CD14-positive monocyte (primary cell): ENCODE results near the gene TBC1D2. TPM values are rescaled to one million over a fixed set of nuclear protein-coding genes. Genes with fewer than 3 reads are reported as not detected.

Experiments used
- DNase-seq, 3 donors: peaks; one replicate each; pipeline ENCODE4 v3.0.0-alpha.2; 2011 to 2022
- H2AFZ ChIP-seq: 2 replicates; pipeline ENCODE4 v1.6.0; 2012; ENCODE audit warnings: mild to moderate bottlenecking, low read depth, low read length, inconsistent platforms; ENCODE audit not compliant: insufficient read depth, poor library complexity, severe bottlenecking
- H3K27ac ChIP-seq, 2 donors: 1 replicate in 1 of 2; 2 replicates in 1 of 2; pipeline ENCODE4 v1.5.1; 2012 to 2013; ENCODE audit warnings: low read length in 2 of 2, control low read depth in 1 of 2, inconsistent platforms in 1 of 2, low read depth in 1 of 2, mild to moderate bottlenecking in 1 of 2
- H3K27me3 ChIP-seq, 2 donors: one replicate each; pipeline versions ENCODE4 v1.6.0 to v1.6.1; 2011 to 2013; ENCODE audit warnings: low read length in 2 of 2; ENCODE audit not compliant: control insufficient read depth in 2 of 2, insufficient read depth in 2 of 2
- H3K36me3 ChIP-seq, 2 donors: replicated peaks in 1 of 2; 1 replicate in 1 of 2; 2 replicates in 1 of 2; pipeline versions ENCODE4 v1.5.1 to v1.6.1; 2012 to 2013; ENCODE audit warnings: low read length in 2 of 2, control low read depth in 1 of 2, inconsistent platforms in 1 of 2, mild to moderate bottlenecking in 1 of 2; ENCODE audit not compliant: insufficient read depth in 2 of 2, control insufficient read depth in 1 of 2
- H3K4me1 ChIP-seq, 2 donors: 1 replicate in 1 of 2; 2 replicates in 1 of 2; pipeline versions ENCODE4 v1.5.1 to v1.6.1; 2012 to 2013; ENCODE audit warnings: low read length in 2 of 2, control low read depth in 1 of 2, inconsistent platforms in 1 of 2, mild to moderate bottlenecking in 1 of 2, moderate library complexity in 1 of 2; ENCODE audit not compliant: insufficient read depth in 2 of 2, control insufficient read depth in 1 of 2
- H3K4me2 ChIP-seq: replicated peaks from 2 replicates; pipeline ENCODE3; 2012; ENCODE audit warnings: low read length, moderate library complexity, mild to moderate bottlenecking; ENCODE audit not compliant: poor library complexity, severe bottlenecking; ENCODE audit errors: extremely low read depth
- H3K4me3 ChIP-seq, 3 experiments: fragments of 200-600 bp in 1 of 3; sonication (generic) in 1 of 3; replicated peaks in 1 of 3; 1 replicate in 2 of 3; 2 replicates in 1 of 3; pipeline ENCODE4 v1.5.1; 2011 to 2013; ENCODE audit warnings: low read length in 3 of 3, mild to moderate bottlenecking in 3 of 3, control low read depth in 2 of 3, low read depth in 2 of 3, inconsistent platforms in 1 of 3, moderate library complexity in 1 of 3
- H3K79me2 ChIP-seq: 2 replicates; pipeline ENCODE4 v1.6.0; 2012; ENCODE audit warnings: mild to moderate bottlenecking, control low read depth, inconsistent platforms, low read length, moderate library complexity; ENCODE audit not compliant: insufficient read depth
- H3K9ac ChIP-seq: 2 replicates; pipeline ENCODE4 v1.6.0; 2017; ENCODE audit warnings: low read length, mild to moderate bottlenecking; ENCODE audit not compliant: insufficient read depth, poor library complexity, severe bottlenecking
- H3K9me3 ChIP-seq, 2 donors: replicated peaks in 1 of 2; 1 replicate in 1 of 2; 2 replicates in 1 of 2; pipeline versions ENCODE4 v1.5.1 to v1.6.1; 2012 to 2013; ENCODE audit warnings: low read length in 2 of 2, control low read depth in 1 of 2; ENCODE audit not compliant: control insufficient read depth in 1 of 2, insufficient read depth in 1 of 2
- H4K20me1 ChIP-seq: 2 replicates; pipeline ENCODE4 v1.6.0; 2012; ENCODE audit warnings: mild to moderate bottlenecking, low read length, control low read depth, moderate library complexity; ENCODE audit not compliant: insufficient read depth
- H3K27ac Mint-ChIP-seq, 7 donors: one replicate each; pipeline ENCODE4 v1.8.0; 2020; ENCODE audit warnings: mild to moderate bottlenecking in 7 of 7, mixed read lengths in 7 of 7, moderate library complexity in 6 of 7, inconsistent platforms in 2 of 7
- H3K27me3 Mint-ChIP-seq, 3 donors: one replicate each; pipeline ENCODE4 v1.8.0; 2021 to 2022; ENCODE audit warnings: low read depth in 3 of 3, mild to moderate bottlenecking in 3 of 3, mixed read lengths in 3 of 3, moderate library complexity in 3 of 3, inconsistent platforms in 1 of 3
- H3K36me3 Mint-ChIP-seq, 2 donors: one replicate each; pipeline ENCODE4 v1.8.0; 2020; ENCODE audit warnings: mixed read lengths in 2 of 2, inconsistent platforms in 1 of 2, mild to moderate bottlenecking in 1 of 2
- H3K4me1 Mint-ChIP-seq: one replicate; pipeline ENCODE4 v1.8.0; 2020; ENCODE audit warnings: mild to moderate bottlenecking, mixed read lengths
- H3K4me3 Mint-ChIP-seq, 2 donors: one replicate each; pipeline ENCODE4 v1.8.0; 2020; ENCODE audit warnings: mild to moderate bottlenecking in 2 of 2, mixed read lengths in 2 of 2, moderate library complexity in 1 of 2
- H3K9me3 Mint-ChIP-seq, 7 donors: one replicate each; pipeline ENCODE4 v1.8.0; 2020 to 2022; ENCODE audit warnings: mixed read lengths in 7 of 7, mild to moderate bottlenecking in 6 of 7, moderate library complexity in 6 of 7, inconsistent platforms in 2 of 7
- CTCF ChIP-seq: fragments of 200-600 bp; IDR thresholded peaks from one replicate; pipeline ENCODE4 v1.8.0; 2022; ENCODE audit warnings: antibody characterized with exemption, mild to moderate bottlenecking
- WGBS: methylation state at CpG from one replicate; pipeline ENCODE4 v1.1.5; 2013; ENCODE audit warnings: missing lambda C conversion rate; ENCODE audit not compliant: insufficient coverage; 5-methylcytosine and 5-hydroxymethylcytosine counted together
- intact Hi-C, 2 donors: fragments of 100-400 bp; cut with micrococcal nuclease; formaldehyde crosslinking; loops; one replicate each; pipeline versions ENCODE4 v1.15.0 to v1.15.1; 2023
- polyA plus RNA-seq, 3 donors: library from polyadenylated mRNA; depleted of rRNA in 1 of 3; unstranded in 2 of 3; stranded (reverse) in 1 of 3; fragments of 300-500 nt in 2 of 3; fragments of >200 nt in 1 of 3; fragmentation: Illumina TruSeq in 2 of 3; gene quantifications; 1 replicate in 2 of 3; 2 replicates in 1 of 3; pipeline ENCODE4 v1.2.3, GENCODE V29; 2012 to 2021

The TBC1D2 gene
- polyA plus RNA-seq, 3 donors, result 23.2 to 55.7 (median 34.4) TPM

GRCh38 chr9:98150721-98151120 lies 104.7 kb downstream of the TBC1D2 start:
- peak overlapping the region in 1 of 2 donors; percentile 43 for H3K27ac ChIP-seq
- no peaks in the 10 kb centered on the region for H4K20me1 ChIP-seq
- peaks cover 22 to 23% of the 10 kb centered on the region in 2 donors for H3K4me1 ChIP-seq
- DNase-seq, result peak in 2 of 3 donors; percentile 20 to 21
- intact Hi-C loops, result no loop called here
- no peak overlapping the region for H2AFZ ChIP-seq
- H3K4me1 Mint-ChIP-seq, result peaks cover 29% of the 10 kb centered on the region
- 67% methylated on average over 2 of the region's 3 CpGs for WGBS
- TF ChIP-seq CTCF, result no peak
- no peak overlapping the region for H3K4me2 ChIP-seq
- peaks cover 0 to 2% (median 0%) of the 10 kb centered on the region in 7 donors for H3K9me3 Mint-ChIP-seq
- H3K4me3 Mint-ChIP-seq, result no peak overlapping the region
- H3K79me2 ChIP-seq, result no peaks in the 10 kb centered on the region
- no peak overlapping the region for H3K9ac ChIP-seq
- H3K9me3 ChIP-seq, result no peaks in the 10 kb centered on the region
- H3K27me3 ChIP-seq, result no peaks in the 10 kb centered on the region
- peaks cover 0 to 13% of the 10 kb centered on the region in 2 donors for H3K36me3 ChIP-seq
- H3K36me3 Mint-ChIP-seq, result peaks cover 27 to 50% of the 10 kb centered on the region in 2 donors
- H3K27me3 Mint-ChIP-seq, result peaks cover 0 to 1% (median 0%) of the 10 kb centered on the region in 3 donors
- no peak overlapping the region for H3K4me3 ChIP-seq
- peak overlapping the region in 4 of 7 donors; percentile 29 to 52 (median 43) for H3K27ac Mint-ChIP-seq

GRCh38 chr9:98150164-98150563 lies 105.3 kb downstream of the TBC1D2 start:
- peak overlapping the region in 3 of 7 donors; percentile 7 to 74 (median 17) for H3K27ac Mint-ChIP-seq
- WGBS, result 92% methylated on average over 6 of the region's 7 CpGs

More at GRCh38 chr9:98150164-98150563, 105.3 kb downstream of the TBC1D2 start:
- Histone ChIP-seq H3K9me3 (no peaks in the 10 kb centered on the region), H3K4me2 (no peak overlapping the region), H3K4me1 (peaks cover 27 to 29% of the 10 kb centered on the region in 2 donors), H3K9ac (no peak overlapping the region), H4K20me1 (no peaks in the 10 kb centered on the region), H3K36me3 (peaks cover 0 to 10% of the 10 kb centered on the region in 2 donors), H3K79me2 (no peaks in the 10 kb centered on the region), H3K27me3 (no peaks in the 10 kb centered on the region), H2AFZ (no peak overlapping the region), H3K4me3 (no peak overlapping the region), H3K27ac (no peak overlapping the region)
- H3K4me1 Mint-ChIP-seq, result peaks cover 35% of the 10 kb centered on the region
- peaks cover 26 to 46% of the 10 kb centered on the region in 2 donors for H3K36me3 Mint-ChIP-seq
- no peak for TF ChIP-seq CTCF
- H3K4me3 Mint-ChIP-seq, result no peak overlapping the region
- intact Hi-C loops, result no loop called here
- no peak for DNase-seq
- H3K9me3 Mint-ChIP-seq, result peaks cover 0 to 2% (median 0%) of the 10 kb centered on the region in 7 donors
- H3K27me3 Mint-ChIP-seq, result peaks cover 0 to 1% (median 0%) of the 10 kb centered on the region in 3 donors
